ENCODE measurements around the gene AK4.

GRCh38 chr1:65269612-65270011, 121.6 kb downstream of the AK4 start:
- TF ChIP-seq EZH2 (IDR thresholded peaks at IDR 0.05; ENCODE audit: insufficient read depth, poor library complexity, severe bottlenecking): no peak
- TF ChIP-seq EZH2phosphoT487 (IDR thresholded peaks at IDR 0.05; ENCODE audit: insufficient read depth, low read depth): no peak

Measured in GM23248 (cell line).